Stimulated activated CD4-positive, alpha-beta T cell treated with anti-CD3 and anti-CD28 coated beads, Interleukin-2, amount 100 ng/mL, for 48 hours (primary cell): Measurements from ENCODE around the gene DSCAML1.

Experiments
- DNase-seq, 2 donors: peaks; one replicate each; pipeline ENCODE4 v3.0.0-alpha.2; 2020

The DSCAML1 gene

DNA sequence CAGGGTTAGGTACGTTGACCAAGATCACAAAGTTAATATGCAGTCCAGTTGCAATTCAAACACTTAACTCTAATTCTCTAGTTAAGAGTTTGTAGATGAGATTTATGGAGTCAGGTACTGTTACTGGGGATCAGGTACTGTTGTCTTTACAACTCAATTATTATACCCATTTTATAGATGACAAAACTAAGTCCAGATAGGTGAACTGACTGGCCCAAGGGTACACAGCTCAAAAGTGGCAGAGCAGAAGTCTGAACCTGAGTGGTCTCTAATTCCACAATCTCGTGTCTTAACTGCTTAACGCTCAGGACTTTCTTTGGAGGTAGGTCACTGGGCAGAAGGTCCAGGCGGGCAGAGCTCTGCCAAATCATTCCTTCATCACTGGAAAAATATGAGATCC lies 77.5 kb downstream of the DSCAML1 start:
- no peak for DNase-seq

DNA sequence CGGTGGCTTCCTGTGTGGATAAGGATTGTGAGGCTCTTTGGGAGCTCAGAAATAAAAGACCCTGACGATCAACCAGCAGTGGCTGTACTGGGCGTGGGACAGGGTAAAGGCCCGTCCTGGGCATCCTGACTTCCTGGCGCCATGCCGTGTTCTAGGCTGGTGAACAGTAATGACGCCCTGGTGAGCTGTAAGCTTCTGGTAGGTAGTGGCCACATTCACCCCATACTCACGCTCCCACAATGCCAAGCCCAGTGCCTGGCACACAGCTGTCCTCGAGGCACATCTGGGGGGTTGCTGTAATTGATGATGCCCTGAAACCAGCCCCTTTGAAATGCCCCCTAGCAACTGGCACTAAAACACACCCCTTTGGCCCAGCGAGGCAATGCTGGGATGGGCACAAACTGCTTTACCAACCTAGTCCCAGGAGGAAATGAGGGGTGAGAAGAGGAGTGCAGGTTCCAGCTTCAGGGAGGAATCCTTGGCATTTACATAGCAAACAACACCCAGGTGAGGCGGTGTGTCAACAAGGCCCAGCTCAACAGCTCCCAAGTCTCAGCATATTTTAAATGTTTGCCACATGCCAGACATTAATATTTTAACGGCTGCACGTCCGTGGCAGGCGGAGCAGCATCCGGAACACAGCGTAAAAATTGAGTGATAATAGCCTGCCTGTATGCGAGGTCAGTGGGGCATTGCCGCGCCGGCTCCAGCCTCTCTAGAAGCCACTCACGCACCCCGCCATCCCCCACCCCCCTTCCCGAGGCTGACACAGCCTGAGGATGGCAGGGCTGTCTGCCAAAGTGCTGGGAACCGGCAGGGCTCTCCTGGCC lies 79.3 kb downstream of the DSCAML1 start:
- no peak for DNase-seq

DNA sequence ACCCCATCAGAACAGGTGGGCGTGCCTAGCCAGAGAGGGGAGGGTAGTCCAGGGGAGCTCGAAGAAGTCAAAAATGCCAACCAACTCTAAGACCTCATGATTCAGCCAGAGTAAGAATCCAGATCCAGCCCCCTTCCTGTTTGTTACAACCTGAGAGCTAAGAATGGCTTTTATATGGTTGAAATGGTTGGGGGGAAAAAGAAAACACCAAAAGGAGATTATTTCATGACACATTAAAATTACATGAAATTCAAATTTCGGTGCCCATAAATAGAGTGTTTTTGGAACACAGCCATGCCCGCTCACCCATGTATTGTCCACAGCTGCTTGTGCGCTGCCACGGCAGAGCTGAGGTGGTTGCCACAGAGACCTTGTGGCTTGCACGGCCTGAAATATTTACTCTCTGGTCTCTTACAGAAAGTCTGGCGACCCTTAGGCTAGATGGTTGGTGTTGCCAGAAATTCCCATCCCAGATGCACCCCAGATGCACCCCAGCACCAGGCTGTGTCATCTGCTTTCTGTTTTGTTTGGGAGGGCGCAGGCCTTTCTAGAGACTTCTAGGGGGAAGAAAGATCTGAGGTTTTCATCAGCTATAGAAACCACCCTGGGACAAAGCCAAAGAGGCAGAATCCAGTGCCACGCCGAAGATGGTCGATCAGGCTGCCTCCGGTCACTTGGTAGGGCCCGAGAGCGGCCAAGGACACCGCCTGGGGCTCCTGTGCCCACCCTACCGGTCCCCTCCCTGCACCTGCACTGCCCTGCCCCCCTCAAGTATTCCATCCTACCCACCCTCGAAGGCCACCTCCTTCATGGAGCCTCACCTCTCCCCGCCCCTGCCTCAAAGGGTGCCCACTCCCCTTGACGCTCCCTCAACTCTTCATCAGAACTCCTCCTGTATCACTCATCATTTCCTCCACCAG lies 80.2 kb downstream of the DSCAML1 start:
- no peak for DNase-seq

DNA sequence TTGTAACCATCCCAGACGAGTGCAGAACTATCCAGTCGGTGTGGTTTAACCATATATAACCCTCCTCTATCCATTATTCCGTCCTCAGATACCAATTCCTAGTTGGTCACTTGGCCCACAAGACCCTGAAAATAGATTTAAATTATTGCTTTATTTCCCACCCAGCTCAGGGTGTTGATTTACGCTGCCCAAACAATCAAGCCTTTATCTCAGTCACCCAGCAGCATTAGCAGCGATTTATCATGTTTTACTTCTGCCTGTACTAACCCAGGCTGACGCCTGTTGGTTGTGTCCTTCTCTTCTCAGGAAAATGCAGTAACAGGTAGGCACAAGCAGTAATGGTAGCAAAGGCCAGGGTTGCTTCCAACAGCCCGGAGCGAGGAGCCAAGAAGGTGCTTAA lies 81.2 kb downstream of the DSCAML1 start:
- no peak for DNase-seq

DNA sequence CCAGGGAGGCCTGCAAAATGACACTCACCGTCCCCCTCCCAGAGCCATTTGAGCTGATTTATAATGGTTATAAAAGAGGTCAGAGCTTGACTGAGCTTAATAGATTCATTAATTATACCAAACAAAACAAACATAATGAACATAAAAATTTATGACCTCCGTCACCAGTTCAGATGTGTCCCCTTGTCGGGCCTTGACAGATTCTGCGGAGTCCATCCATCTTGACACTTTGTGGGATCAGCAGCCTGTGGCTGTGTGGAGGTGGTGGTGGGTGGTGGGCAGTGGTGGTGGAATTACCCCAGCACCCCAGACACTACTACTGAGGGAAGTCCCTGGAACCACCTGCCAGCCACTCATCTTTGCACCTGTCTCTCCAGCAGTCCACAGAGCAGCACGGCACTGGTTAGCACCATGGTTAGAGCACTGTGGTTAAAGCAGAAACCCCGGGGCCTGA lies 83.5 kb downstream of the DSCAML1 start:
- DNase-seq = no peak

DNA sequence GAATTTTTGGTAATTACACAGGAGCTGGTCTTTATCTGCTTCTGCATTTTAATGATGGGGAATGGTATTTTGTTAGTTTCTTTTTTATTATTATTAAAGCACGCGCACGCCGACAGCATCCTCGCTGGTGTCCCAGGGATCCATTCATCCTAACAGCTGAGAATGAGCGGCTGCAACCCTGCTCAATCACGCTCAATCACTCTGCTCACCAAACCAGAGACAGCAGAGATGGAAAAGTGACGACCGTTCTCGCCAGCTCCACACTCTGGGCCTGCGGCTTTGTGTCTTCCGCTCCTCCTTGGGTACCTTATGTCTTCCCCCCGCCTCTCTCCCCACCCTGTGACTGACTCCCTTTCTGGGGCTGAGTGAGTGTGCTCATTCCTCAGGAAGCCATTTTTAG lies 84.5 kb downstream of the DSCAML1 start:
- DNase-seq = no peak

DNA sequence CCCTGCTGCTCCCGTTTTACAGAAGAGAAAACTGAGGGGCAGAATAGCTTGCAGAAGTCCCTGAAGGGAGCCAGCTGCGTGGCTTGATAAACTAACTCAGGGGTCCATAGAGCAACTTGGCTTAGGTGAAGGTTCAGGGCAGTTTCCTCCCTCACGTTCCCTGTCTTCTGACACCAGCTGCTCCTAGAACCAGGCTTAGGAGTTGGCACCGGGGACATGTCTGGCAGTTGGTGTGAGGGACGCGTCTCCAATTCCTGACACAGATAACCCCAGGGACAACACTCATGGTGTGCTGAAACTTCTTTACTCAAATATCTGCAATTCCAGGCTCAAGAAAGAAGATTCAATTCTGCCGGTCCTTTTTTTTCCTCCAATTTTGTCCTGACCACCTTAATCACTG lies 85.7 kb downstream of the DSCAML1 start:
- DNase-seq = no peak

DNA sequence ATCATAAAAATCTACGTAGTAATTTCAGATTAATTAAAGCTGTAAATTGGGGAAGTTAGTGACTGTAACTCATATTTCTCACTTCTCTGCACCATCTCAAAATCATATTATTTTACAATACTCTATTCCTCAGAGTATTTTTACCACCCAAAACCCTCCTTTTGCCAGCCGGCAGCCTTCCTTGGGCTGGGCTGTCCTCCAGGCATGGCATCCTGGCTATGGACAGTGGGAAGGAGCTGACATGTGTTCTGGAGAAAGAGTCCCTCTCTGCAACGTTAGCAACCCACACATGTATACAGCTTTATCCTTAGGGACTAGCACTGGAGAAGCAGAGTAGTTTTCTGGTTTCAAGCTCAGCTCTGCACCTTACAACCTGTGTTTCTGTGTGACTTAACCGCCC lies 86.8 kb downstream of the DSCAML1 start:
- DNase-seq = no peak

DNA sequence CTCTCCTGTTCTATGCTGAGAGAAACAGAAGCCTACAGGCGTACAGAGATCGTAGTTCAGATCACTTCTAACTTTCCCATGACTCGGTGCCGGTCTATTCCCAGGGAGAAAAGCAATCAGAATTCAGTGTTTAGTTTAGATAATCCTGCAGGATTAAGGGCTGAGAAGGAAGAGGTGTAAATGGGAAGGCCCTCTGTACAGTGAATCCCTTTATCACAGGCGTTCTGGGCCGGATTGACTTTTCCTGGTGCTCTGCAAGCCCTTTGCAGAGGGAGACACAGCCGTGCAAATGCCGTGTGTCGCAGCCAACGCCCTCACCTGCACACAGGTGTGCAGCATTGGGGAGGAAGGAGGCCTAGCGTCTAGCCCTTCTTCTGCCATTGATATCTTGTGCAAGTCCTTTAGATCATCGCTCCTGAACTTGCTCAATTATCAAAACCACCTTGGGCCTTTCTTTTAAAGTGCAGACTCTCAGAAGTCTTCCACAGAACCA lies 90.6 kb downstream of the DSCAML1 start:
- no peak for DNase-seq

DNA sequence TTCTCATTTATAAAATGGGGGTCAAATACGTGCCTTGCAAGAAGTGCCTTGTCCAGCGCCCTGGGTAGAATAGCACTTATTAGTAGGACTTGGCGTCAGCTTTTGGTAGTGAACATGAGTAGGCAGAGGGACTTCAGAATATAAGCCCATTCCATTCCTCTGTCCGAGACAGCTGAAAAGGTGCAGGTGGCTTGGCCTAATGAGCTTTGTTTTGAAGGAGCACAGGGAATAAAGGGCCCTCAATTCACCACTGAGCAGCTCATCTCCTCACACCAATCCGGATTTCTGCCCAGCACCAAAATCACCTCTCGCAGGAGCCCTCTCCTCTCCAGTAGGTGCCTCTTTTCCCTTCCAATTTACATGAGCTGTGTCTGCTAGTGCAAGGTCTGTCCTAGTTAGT lies 91.2 kb downstream of the DSCAML1 start:
- no peak for DNase-seq

DNA sequence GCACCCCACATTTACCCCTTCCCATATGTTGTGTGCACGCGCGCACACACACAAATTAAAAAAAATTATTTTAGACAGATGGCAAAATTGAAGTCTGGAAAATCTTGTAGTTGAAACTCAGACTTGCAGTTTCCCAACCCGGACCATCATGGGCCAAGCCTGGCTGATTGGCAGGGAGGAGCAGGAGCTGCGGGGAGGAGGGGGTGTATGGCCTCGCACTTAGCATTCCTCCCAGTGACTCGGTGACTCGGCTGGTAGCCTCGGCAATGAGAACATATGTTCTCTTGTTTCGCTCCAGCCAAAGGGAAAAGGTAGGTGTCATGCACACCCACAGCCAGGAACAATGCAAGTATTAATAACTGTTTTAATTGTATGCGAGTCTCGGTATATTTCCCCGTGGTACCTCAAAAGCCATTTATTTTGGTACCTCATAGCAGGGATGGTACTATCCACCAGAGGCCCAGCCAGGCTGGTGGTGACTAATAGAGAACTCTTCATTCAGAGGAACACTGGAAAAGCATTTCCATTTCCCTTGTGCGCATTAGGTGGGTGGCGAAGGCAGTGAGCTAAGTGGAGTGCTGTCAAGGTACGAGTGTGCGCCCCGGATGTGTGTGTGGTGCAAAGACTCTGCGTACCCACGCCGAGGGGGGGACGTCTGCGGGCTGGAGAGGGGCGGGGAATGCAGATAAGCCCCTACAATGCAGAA lies 92.5 kb downstream of the DSCAML1 start:
- no peak for DNase-seq

DNA sequence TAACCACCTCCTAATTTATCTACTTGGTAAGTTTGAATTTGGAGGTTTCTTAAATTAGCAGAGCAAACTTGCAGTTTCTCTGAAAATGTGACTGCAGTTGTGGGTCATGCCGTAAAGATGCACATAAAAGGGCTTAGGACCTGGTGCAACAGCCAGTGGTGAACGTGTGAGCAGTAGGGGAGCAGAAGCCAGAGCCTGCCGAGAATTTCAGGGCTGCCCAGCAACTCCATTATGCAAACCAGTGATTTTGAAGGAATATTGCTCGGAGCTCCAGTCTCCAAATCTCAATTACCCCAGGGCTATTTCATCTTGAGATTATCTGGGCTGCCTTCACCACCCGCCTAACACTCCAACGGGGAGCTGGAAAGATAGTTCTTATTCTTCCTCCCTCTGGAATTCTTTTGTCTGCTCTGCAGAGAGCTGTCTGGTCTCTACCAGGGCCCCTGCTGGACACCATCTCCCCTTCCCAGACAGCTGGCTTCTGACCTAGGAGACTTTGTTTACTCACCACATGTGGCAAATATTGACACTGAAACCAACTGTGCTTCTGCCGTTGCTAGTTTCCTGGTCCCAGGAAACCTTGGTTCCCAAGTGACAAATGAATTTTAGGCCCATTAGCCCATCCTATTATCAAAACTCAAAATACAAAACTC lies 93.9 kb downstream of the DSCAML1 start:
- no peak for DNase-seq

DNA sequence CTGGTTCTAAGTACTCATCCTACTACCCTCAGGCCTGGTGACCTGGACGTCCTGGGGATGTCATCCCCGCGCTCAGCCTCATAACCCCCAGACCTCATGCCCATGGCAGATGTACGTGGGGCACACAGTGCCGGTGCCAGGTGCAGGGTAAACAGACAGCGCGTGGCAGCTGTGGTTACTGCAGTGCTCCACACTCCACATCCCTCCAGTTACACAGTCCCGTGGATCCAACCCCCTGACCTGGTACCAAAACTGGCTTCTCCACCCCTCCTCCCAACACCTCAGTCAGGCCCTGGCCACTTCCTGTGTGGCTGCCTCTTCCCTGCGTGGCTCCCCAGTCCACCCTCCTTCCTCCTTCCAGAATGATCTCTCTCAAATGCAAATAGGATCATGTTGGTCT lies 95.2 kb downstream of the DSCAML1 start:
- no peak for DNase-seq

DNA sequence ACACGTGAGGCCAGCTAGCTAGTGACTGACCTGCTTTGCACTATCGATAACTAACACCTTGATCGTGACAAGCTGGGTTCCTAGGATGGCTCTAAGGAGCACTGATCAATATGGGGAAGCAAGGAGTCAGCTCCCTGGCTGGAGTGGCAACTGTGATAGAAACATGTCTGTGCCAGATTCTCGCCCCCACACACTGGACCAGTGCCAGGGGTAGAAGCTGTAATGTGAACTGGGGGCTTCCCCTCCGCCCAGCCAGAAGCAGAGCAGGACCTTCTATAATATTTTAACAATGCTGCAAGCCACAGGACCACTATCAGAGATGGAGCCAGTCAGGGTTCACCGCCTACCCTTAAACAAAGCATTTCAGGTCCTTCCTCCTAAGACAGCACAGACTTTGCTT lies 96.5 kb downstream of the DSCAML1 start:
- DNase-seq = no peak

DNA sequence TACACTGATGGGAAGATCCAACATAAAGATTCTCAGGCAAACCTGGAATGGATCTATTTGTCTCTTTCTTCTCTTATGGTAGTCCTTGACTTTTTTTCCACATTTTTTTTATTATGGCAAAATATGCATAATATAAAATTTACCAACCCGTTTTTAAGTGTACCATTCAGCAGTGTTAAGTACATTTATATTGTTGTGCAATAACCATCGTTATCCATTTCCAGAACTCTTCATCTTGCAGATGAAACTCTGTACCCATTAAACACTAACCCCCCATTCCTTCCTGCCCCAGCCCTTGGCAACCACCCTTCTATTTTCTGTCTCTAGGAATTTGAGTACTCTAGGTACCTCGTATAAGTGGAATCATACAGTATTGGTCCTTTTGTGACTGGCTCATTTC lies 99.7 kb downstream of the DSCAML1 start:
- DNase-seq = no peak

DNA sequence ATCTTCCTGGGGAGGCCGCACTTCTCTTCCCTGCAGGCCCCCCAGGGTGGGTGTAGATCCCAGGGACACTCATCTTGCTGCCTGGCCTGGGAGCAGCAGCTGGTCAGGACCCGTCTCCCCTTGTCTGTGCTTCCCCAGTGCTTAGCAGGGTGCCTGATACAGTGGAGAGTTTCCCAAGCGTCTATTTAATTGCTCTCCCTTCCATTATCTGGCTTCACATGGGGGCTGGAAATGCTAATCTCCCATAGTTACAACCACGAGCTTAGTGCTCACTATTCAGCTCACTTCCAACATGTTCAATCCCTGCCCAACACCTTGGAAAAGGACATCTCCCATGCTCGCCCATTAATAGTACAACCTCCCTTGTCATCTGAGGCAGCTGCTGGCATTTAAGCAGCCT lies 100.5 kb downstream of the DSCAML1 start:
- DNase-seq = no peak

DNA sequence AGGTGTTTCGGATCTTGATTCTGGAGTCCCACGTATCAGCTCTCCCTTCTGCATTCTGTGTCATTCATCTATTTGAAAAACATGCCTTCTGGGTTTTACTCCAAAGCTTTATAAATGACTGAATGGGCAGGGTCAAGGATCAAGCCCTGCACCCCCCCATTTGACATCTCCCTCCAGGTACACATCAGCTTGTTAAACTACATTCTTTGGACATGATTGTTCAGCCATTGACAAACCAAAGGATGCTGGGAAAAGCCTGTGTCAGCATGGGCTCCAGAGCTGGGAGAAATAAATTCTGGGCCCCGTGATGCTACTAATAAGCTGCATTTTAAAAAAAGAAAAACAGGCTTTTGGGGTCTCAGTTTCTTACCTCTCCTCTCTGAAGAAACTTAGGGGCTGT lies 103.7 kb downstream of the DSCAML1 start:
- DNase-seq = no peak

DNA sequence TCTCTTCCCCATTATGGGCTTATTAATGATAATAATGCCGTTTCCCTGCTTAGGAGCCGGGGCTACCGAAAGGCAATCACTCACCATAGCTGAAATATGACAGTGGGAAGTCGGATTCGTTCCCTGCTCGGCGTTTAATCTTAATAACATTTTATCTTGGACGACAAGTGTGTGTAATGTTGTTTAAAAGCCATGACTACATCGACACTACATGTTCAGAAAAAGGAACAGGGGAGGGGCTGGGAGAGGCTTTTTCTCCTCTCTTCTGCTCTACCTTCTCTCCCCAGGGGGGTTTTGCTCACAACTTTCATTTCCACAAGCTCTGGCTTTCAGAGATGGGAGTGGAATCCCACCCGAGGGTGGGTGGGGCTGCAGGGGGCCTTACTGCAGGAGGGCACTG lies 105.5 kb downstream of the DSCAML1 start:
- no peak for DNase-seq

DNA sequence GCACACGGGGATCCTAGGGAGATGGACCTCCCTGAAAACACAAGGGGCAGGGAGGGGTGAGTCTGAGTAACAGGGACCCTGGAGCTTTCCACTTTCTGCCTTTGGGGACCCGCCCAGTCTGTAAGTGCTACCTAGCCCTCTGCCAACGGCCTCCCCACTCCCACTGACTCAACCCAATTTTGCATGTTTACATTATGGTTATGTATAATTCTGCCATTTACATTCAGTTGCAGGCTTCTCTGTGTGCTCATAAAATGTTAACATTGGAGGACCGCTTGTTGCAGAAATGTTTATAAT lies 105.8 kb downstream of the DSCAML1 start:
- no peak for DNase-seq

DNA sequence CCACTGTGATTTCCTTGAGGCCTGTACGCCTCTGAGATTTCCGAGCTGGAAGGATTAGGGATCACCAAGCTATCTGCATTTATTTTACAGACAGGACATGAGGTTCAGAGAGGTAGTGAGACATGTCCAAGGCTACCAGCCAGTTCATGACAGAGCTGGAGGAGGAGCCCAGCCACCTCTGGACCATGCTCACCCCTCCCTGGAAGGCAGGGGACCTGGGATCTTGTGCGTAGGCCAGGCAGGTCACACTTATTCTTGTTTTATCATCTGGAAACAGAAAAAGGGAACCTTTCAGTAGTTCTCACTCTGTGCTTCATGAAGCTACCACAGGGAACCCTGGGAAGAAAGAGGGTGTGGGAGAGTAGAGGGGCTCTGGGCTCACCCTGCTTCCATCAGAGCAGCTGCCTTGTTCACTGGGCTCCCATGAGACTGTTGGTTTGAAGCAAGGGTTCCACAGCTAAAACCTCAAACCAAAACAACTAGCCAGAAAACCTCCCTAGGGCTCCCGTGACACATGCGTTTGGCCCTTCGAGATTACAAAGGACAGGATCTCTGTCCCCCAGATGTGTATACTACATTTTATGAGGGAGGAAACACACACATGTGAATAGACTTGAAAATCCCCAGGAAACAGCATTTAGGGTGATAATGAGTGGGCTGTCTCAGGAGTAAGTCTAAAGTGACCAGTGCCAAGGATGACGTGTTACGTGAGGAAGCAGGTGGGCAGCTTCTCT lies 106.4 kb downstream of the DSCAML1 start:
- no peak for DNase-seq

DNA sequence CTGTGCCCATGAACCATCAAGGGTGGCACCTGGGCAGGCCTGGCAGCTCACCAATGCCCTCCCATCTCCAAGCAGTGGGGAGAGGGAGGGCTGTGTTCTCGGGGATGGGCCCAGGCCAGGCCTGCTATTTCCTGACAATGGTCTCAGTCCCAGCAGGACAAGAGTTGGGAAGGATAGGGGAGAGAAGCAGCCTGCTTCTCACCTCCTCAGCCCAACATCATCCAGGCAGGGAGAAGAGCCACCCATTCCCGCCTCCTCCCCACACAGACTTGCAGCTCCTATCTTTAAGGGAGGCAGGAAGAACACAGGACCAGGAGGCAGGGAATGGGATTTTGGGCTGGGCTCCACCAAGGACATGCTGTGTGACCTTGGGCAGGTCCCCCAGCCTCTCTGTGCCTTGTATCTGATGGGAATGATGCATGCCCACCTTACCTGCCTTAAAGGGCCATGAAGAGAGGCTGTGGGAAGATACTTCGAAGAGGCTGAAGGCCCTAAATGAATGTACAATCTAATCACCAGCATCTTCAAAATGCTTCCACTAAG lies 108.7 kb downstream of the DSCAML1 start:
- DNase-seq = no peak

DNA sequence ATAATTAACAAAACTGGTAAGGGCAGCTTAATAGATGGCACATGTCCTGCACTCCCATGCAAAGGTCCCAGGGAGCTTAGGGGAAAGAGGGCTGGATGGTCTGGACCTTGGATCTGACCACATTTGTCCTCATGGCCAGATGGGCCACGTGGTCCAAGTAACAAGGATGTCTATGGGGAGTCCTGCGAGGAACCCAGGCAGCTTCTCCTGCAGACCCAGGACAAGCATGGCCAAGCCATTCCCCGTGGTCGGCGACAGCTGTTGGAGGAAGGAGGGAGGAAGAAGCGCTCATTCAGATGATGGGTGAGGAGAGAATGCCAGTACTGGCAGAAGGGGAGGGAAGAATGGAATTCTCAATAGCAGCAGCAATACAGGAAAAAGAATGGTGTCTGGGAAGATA lies 109.2 kb downstream of the DSCAML1 start:
- no peak for DNase-seq
